OCI-LY7 (cell line): Measurements from ENCODE around the gene WDR31. TPM values are rescaled to one million over a fixed set of nuclear protein-coding genes. Genes with fewer than 3 reads are reported as not detected.

ENCODE experiments used
- BruUV-seq: library from RNA; stranded (reverse); fragments of 400-500 nt; replicated peaks from 2 replicates; lab custom pipeline; 2021; lab: Mats Ljungman, UMichigan
- CTCF ChIA-PET: fragments of 300-600 bp; sonication (Branson Sonifier 250); formaldehyde crosslinking; loops from one replicate; lab custom pipeline; 2022; ENCODE audit warnings: antibody characterized with exemption; ENCODE audit not compliant: unreplicated experiment; lab: Charles Lee
- POLR2A ChIA-PET: fragments of 300-600 bp; sonication (Branson Sonifier 250); formaldehyde crosslinking; loops from one replicate; lab custom pipeline; 2022; ENCODE audit warnings: antibody characterized with exemption; lab: Charles Lee
- DNase-seq: peaks from one replicate; pipeline ENCODE4 v3.0.0-alpha.2; 2015; ENCODE audit warnings: low spot score
- H2AFZ ChIP-seq: fragments of 200-600 bp; sonication (generic), shearing (Covaris generic); 2 replicates; pipeline ENCODE4 v1.6.1; 2014; ENCODE audit warnings: mild to moderate bottlenecking, antibody characterized with exemption, low read length, moderate library complexity
- H3K27ac ChIP-seq: fragments of 200-600 bp; sonication (generic); 2 replicates; pipeline ENCODE4 v1.5.1; 2014; ENCODE audit warnings: mixed run types, low read depth, mild to moderate bottlenecking, moderate library complexity, low read length, inconsistent platforms; ENCODE audit not compliant: poor library complexity, severe bottlenecking
- H3K36me3 ChIP-seq: fragments of 200-600 bp; sonication (generic); 2 replicates; pipeline ENCODE4 v1.6.1; 2014; ENCODE audit warnings: mild to moderate bottlenecking, antibody characterized with exemption, low read length, moderate library complexity, mixed read lengths; ENCODE audit not compliant: insufficient read depth
- H3K4me1 ChIP-seq: fragments of 200-600 bp; sonication (generic); 2 replicates; pipeline ENCODE4 v1.5.1; 2014; ENCODE audit warnings: mild to moderate bottlenecking, low read length; ENCODE audit not compliant: insufficient read depth, poor library complexity, severe bottlenecking
- H3K4me2 ChIP-seq: fragments of 200-600 bp; sonication (generic); 2 replicates; pipeline ENCODE4 v1.6.1; 2014; ENCODE audit warnings: mild to moderate bottlenecking, low read length
- H3K4me3 ChIP-seq: fragments of 200-600 bp; sonication (generic); 2 replicates; pipeline ENCODE4 v1.5.1; 2014; ENCODE audit warnings: mild to moderate bottlenecking, low read depth, low read length; ENCODE audit not compliant: poor library complexity, severe bottlenecking
- H3K79me2 ChIP-seq: fragments of 200-600 bp; sonication (generic); 2 replicates; pipeline ENCODE4 v1.6.1; 2016; ENCODE audit warnings: low read depth, mild to moderate bottlenecking, low read length, moderate library complexity, mixed read lengths; ENCODE audit not compliant: insufficient read depth
- H3K9me2 ChIP-seq: fragments of 200-600 bp; sonication (generic); 2 replicates; pipeline ENCODE4 v1.6.1; 2016; ENCODE audit warnings: mild to moderate bottlenecking, low read length, mixed read lengths; ENCODE audit not compliant: insufficient read depth
- H3K9me3 ChIP-seq: fragments of 200-600 bp; sonication (generic); 2 replicates; pipeline ENCODE4 v1.6.1; 2014; ENCODE audit warnings: mild to moderate bottlenecking, mixed run types, low read length, mixed read lengths
- H4K20me1 ChIP-seq: fragments of 200-600 bp; sonication (generic); 2 replicates; pipeline ENCODE4 v1.6.1; 2014; ENCODE audit warnings: mild to moderate bottlenecking, antibody characterized with exemption, low read length, moderate library complexity, mixed read lengths; ENCODE audit not compliant: insufficient read depth
- EZH2phosphoT487 ChIP-seq: fragments of 200-600 bp; sonication (generic); IDR thresholded peaks from 2 replicates; pipeline ENCODE4 v1.6.1; 2018; ENCODE audit warnings: low read depth, borderline replicate concordance, mild to moderate bottlenecking, mixed run types, antibody characterized with exemption, low read length, moderate library complexity, mixed read lengths
- intact Hi-C: fragments of 100-400 bp; cut with micrococcal nuclease; formaldehyde crosslinking; loops from one replicate; pipeline ENCODE4 v1.10.0; 2022; ENCODE audit not compliant: unreplicated experiment
- total RNA-seq, 2 experiments: library from RNA; depleted of rRNA in 1 of 2; stranded (reverse); fragments of >200 nt in 1 of 2; shearing (Covaris generic) in 1 of 2; gene quantifications; 2 replicates each; pipeline ENCODE4 v1.2.3, GENCODE V29; 2014 to 2022
- TF ChIP-seq, protein P1 (sequence below): fragments of 200-600 bp; sonication (generic); conservative IDR thresholded peaks from 2 replicates; pipeline ENCODE4 v1.5.1; 2014; ENCODE audit warnings: mild to moderate bottlenecking, antibody characterized with exemption, low read length, moderate library complexity, mixed read lengths

Gene WDR31
- total RNA-seq, 2 experiments from 2014 or later: 0.19 to 1.4 TPM

DNA sequence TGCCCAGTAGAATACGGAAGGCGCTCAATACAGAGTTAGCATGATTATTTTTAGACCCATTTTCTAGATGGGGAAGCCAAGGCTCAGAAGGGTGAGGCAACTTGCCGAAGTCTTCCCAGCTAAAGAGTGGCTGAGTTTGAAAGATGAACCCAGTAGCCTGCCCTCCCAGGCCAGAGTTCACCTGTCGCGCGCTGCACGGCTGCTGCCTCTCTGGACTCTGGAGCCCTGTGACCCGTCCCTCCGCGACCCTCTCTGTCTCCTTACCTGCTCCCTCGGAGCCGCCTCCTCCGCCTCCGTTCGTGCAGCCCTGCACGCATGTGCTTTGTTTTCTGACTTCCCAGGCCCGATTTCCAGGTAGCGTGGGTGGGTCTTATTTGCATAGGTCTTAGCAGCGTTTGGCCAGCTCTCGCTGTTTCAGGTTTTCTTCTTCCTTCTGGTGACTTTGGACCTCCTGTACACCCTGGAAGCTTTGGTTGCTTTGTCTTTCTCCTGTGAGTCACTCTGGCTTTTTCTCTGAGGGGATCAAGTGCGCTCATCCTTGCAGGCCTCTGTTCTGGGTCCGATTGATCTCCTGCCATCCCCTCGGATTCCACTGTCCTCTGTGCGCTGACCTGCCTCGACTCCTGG, 37.2 kb downstream of the WDR31 start, which contains the start of gene RNF183:
Gene RNF183, minus strand, starts transcription at position 585 of the 627 bp plus-strand sequence. CDS start 5,192 bp downstream, outside the sequence.
- CTCF ChIA-PET: no interaction called here

GRCh38 chr9:113301548-113301947, 38.5 kb downstream of the WDR31 start:
- Histone ChIP-seq H3K4me1 (peaks cover 10% of the 10 kb centered on the region), H3K4me2 (no peak overlapping the region), H2AFZ (no peak overlapping the region), H3K79me2 (no peaks in the 10 kb centered on the region), H3K9me2 (no peaks in the 10 kb centered on the region), H4K20me1 (no peaks in the 10 kb centered on the region), H3K36me3 (no peaks in the 10 kb centered on the region), H3K9me3 (no peaks in the 10 kb centered on the region), H3K4me3 (no peak overlapping the region), H3K27ac (no peak overlapping the region)
- ChIA-PET POLR2A (no interaction called here), CTCF (no interaction called here)
- no peak for DNase-seq
- no TSS peak for BruUV-seq
- TF ChIP-seq EZH2phosphoT487: no peak
- TF ChIP-seq, protein P1, sequence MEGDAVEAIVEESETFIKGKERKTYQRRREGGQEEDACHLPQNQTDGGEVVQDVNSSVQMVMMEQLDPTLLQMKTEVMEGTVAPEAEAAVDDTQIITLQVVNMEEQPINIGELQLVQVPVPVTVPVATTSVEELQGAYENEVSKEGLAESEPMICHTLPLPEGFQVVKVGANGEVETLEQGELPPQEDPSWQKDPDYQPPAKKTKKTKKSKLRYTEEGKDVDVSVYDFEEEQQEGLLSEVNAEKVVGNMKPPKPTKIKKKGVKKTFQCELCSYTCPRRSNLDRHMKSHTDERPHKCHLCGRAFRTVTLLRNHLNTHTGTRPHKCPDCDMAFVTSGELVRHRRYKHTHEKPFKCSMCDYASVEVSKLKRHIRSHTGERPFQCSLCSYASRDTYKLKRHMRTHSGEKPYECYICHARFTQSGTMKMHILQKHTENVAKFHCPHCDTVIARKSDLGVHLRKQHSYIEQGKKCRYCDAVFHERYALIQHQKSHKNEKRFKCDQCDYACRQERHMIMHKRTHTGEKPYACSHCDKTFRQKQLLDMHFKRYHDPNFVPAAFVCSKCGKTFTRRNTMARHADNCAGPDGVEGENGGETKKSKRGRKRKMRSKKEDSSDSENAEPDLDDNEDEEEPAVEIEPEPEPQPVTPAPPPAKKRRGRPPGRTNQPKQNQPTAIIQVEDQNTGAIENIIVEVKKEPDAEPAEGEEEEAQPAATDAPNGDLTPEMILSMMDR: no peak
- intact Hi-C loops: loop anchor here (10.0 kb wide), 1 partner anchor 283 kb away; no protein-coding TSS in a partner anchor

More for the DNA sequence above, 37.2 kb downstream of the WDR31 start, which contains the start of gene RNF183:
- Histone ChIP-seq H3K9me3 (no peaks in the 10 kb centered on the region), H2AFZ (no peak within 1 kb of the TSS), H3K36me3 (no peaks in the 10 kb centered on the region), H3K27ac (no peak within 1 kb of the TSS), H3K79me2 (no peaks in the 10 kb centered on the region), H3K9me2 (no peaks in the 10 kb centered on the region), H3K4me3 (no peak within 1 kb of the TSS), H4K20me1 (no peaks in the 10 kb centered on the region), H3K4me2 (no peak within 1 kb of the TSS), H3K4me1 (peaks cover 10% of the 10 kb centered on the region)
- DNase-seq: no peak
- TF ChIP-seq, protein P1: no peak
- TF ChIP-seq EZH2phosphoT487: no peak
- POLR2A ChIA-PET: no interaction called here
- BruUV-seq: no TSS peak
- intact Hi-C loops: loop anchor here (10.0 kb wide), 1 partner anchor 282 kb away; no protein-coding TSS in a partner anchor

DNA sequence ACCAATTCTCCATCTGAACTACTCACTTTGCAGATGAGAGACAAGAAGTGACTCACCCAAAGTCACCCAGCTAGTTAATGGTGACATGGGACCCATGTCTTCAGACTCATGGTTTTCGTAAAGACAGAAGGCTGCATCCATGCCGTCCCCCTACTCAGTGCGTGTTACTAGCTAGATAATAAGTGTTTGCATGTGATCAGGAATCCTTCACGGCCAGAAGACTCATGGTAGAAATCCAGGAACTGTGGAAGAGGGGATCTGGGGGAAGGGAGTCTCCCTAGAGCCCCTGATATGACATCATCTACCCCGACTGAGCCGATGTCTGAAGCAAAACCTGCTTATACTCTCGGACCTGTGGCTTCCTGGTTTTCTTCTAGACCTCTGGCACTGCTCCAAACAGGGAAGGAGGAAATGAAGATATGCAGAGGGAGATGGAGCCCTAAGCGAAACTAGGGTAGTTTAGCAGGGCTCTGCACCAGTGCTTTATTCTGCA, 40.2 kb downstream of the WDR31 start:
- H3K4me1 ChIP-seq: peaks cover 10% of the 10 kb centered on the region
- no peaks in the 10 kb centered on the region for H3K36me3 ChIP-seq
- POLR2A ChIA-PET: no interaction called here
- CTCF ChIA-PET: no interaction called here
- no peak for TF ChIP-seq EZH2phosphoT487
- TF ChIP-seq, protein P1: no peak
- H4K20me1 ChIP-seq: no peaks in the 10 kb centered on the region
- no peak overlapping the region for H3K4me3 ChIP-seq
- intact Hi-C loops: loop anchor here (10.0 kb wide), 1 partner anchor 285 kb away; no protein-coding TSS in a partner anchor
- BruUV-seq: no TSS peak
- H3K4me2 ChIP-seq: no peak overlapping the region
- DNase-seq: no peak
- no peaks in the 10 kb centered on the region for H3K79me2 ChIP-seq
- no peak overlapping the region for H2AFZ ChIP-seq
- H3K9me2 ChIP-seq: no peaks in the 10 kb centered on the region
- H3K27ac ChIP-seq: no peak overlapping the region
- no peaks in the 10 kb centered on the region for H3K9me3 ChIP-seq
